WTC11 (cell line): Measurements from ENCODE around the gene APOLD1. TPM values are rescaled to one million over a fixed set of nuclear protein-coding genes. Genes with fewer than 3 reads are reported as not detected.
A peak's percentile ranks its signal among the peaks of the same experiment; 100 is the strongest.

Source experiments
- ATAC-seq: fragments of 200-7000 bp; cut with Tn5 transposase; 2 replicates; pipeline ENCODE4 v1.10.0; 2021; ENCODE audit warnings: mild to moderate bottlenecking, moderate library complexity
- CTCF ChIA-PET: fragments of 300-600 bp; sonication (Branson Sonifier 250); formaldehyde crosslinking; loops from one replicate; lab custom pipeline; 2021; ENCODE audit warnings: antibody characterized with exemption; lab: Charles Lee
- POLR2A ChIA-PET: fragments of 350-600 bp; sonication (Branson Sonifier 250); formaldehyde crosslinking; loops from one replicate; lab custom pipeline; 2021; ENCODE audit warnings: antibody characterized with exemption; lab: Charles Lee
- DNase-seq: peaks from one replicate; pipeline ENCODE4 v3.0.0; 2021; ENCODE audit warnings: low spot score
- H3K27ac Mint-ChIP-seq: 2 replicates; pipeline ENCODE4 v1.8.0; 2021; ENCODE audit warnings: mixed read lengths
- H3K27me3 Mint-ChIP-seq: 2 replicates; pipeline ENCODE4 v1.8.0; 2021; ENCODE audit warnings: low read depth, mild to moderate bottlenecking, moderate library complexity, mixed read lengths
- H3K36me3 Mint-ChIP-seq: 2 replicates; pipeline ENCODE4 v1.8.0; 2021; ENCODE audit warnings: mixed read lengths
- H3K4me1 Mint-ChIP-seq: 2 replicates; pipeline ENCODE4 v1.8.0; 2022; ENCODE audit warnings: mixed read lengths
- H3K4me3 Mint-ChIP-seq: 2 replicates; pipeline ENCODE4 v1.8.0; 2021; ENCODE audit warnings: mild to moderate bottlenecking, moderate library complexity, mixed read lengths
- H3K9me3 Mint-ChIP-seq: 2 replicates; pipeline ENCODE4 v1.8.0; 2021; ENCODE audit warnings: mixed read lengths
- NR3C1 ChIP-seq: sonication (generic); formaldehyde crosslinking; conservative IDR thresholded peaks from 2 replicates; pipeline ENCODE4 v1.8.1; 2023; ENCODE audit warnings: low read depth, mild to moderate bottlenecking, missing genetic modification reagents
- ZNF121 ChIP-seq: sonication (generic); formaldehyde crosslinking; IDR thresholded peaks from 2 replicates; pipeline ENCODE4 v1.8.0; 2023; ENCODE audit warnings: missing genetic modification reagents
- microRNA-seq: library from miRNA; unstranded; fragments of <30 nt; microRNA quantifications from one replicate; pipeline ENCODE4 v1.2.0, GENCODE V29; 2022; ENCODE audit warnings: borderline number of aligned reads
- total RNA-seq: library from RNA; stranded (reverse); gene quantifications from 3 replicates; pipeline ENCODE4 v1.2.3, GENCODE V29; 2021

APOLD1 gene
- total RNA-seq, 1 experiment from 2014 or later: 0.44 TPM

- Mint-ChIP-seq H3K4me3 (no peak overlapping the region), H3K36me3 (no peaks in the 10 kb centered on the region), H3K9me3 (no peaks in the 10 kb centered on the region), H3K27ac (no peak overlapping the region), H3K27me3 (no peaks in the 10 kb centered on the region), H3K4me1 (peaks cover 9% of the 10 kb centered on the region)
- peak; percentile 13; the same call in 1 of the 2 replicates for TF ChIP-seq ZNF121 (CRISPR knock-in tag)
- TF ChIP-seq NR3C1: no peak
- DNase-seq (no peak), ATAC-seq (no peak)
- POLR2A ChIA-PET: no interaction called here
- CTCF ChIA-PET: no interaction called here
Observed at GRCh38 chr12:12840580-12840899, 55.1 kb downstream of the APOLD1 start.

Small RNA genes within 50 kb of the gene (microRNA-seq; reads per million reads assigned to microRNA genes)
- gene MIR613: not detected

Other genes with a start within 250 kb of the APOLD1 start
- gene DUSP16, start 222.8 kb upstream of the APOLD1 start, total RNA-seq: 51.9 to 52.5 TPM (median 52.4 TPM) in 3 replicates
- gene CREBL2, start 173.8 kb upstream of the APOLD1 start, total RNA-seq: 17.3 to 19.0 TPM (median 18.9 TPM) in 3 replicates
- gene GPR19, start 89.5 kb upstream of the APOLD1 start, total RNA-seq: 10.4 to 16.4 TPM (median 14.2 TPM) in 3 replicates
- 34.2 to 38.4 TPM (median 34.8 TPM) in 3 replicates for gene CDKN1B, start 68.3 kb upstream of the APOLD1 start, total RNA-seq
- gene DDX47, start 27.7 kb downstream of the APOLD1 start, total RNA-seq: 59.2 to 64.8 TPM (median 59.2 TPM) in 3 replicates
- gene GPRC5A, start 105.9 kb downstream of the APOLD1 start, total RNA-seq: 1.1 to 1.3 TPM (median 1.3 TPM) in 3 replicates
- 0.33 TPM in 1 of 3 replicates, not detected in the others for gene GPRC5D, start 166.5 kb downstream of the APOLD1 start, total RNA-seq
- 61.6 to 62.7 TPM (median 61.8 TPM) in 3 replicates for gene HEBP1, start 214.6 kb downstream of the APOLD1 start, total RNA-seq